ENCODE measurements around the gene PDZD8.
"Not testable (repeated sequence)": the region's sequence is repeated elsewhere in the genome, so short reads cannot be mapped to it uniquely, and the experiment has no call there.

Gene PDZD8

DNA sequence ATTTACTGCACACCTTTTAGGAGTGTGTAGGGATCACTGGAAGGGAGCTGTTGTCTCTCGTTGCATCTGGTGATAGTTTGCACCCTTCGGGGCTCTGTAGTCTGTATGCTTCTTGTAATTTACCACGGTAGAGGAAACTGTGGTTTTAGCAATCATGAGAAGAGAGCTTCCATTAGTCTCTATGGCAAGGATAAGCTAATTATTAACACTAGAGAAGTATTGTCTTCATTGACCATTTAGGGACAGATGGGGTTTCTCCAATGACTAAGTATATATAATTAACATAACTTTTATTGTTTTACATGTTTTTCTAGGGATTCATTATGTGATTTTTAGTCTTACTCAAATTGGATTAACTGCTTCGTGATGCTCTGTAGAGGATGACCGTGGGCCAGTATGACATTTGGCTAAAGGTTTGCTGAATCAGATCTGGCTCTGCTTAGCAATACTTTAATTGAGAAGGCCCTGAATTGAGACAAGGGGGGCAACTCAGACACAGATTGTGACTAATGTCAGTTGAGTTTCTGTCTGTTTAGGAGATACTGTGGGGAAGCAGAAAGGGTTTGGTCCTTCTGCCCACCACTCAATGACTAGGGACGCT lies 125.6 kb downstream of the PDZD8 start:
- DNase-seq, result peak; percentile 59 to 61

DNA sequence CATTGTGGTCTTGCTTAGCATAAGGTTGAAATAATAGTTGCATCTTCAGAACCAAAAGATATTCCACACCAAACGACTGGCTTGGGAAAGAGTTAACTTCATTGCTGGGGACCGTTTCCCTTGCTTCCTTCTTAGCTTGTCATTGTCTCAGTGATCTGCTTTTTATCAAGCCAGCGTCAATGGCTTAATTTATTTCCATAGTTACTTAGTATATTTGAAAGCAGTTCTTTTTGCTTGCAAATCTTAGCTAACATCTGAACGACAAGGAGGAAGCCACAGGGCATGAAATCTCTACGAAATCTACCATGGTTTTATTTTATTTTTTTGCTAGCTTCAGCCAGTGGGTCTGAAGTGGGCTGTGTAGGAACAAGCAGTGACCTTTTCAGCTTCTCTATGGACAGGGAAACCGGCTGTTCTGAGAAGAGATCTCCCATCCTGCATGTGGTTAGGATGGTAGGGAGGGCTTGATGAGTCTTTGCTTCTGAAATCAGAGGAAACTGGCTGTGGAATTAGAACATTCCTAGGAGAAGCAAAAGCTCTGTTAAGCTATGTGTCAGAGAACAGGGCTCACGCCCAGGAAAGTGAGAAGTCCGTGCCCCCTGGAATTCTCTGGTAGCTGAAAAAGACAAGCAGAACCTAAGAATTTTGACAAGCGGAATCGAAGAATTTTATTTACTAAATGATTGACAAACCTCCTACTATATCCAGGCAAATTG lies 126.3 kb downstream of the PDZD8 start:
- no peak for DNase-seq

DNA sequence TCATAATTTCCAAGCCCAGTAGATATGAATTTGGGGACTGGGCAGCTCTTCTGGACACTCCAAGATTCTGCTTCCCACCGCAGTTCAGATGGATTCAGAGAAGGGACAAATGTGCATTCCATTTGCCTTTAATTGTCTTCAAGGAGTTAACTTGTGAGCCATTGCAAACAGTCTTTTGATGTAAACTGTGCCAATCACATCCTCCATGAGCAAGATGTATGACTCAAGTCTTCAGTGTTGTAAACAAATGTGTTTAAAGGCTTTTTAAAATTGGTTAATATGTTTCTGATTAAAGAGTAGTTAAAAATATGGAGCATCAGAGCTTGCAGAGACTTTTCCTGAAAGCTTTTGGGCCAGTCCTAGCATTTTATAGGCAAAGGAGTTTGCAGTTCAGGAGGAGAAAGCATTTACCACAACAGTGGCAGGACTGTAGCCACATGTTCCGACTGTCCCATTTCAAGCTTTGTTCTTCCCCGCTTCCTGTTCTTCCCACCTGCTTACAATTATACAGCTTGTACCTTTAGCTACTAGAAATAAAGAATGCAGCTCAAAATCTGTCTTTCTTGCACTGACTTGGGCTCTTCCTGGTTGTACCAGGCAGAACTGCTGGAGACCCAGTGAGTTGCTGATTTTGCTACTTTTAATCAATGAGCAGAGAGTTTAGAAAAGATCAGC lies 128.1 kb downstream of the PDZD8 start:
- DNase-seq, result no peak

DNA sequence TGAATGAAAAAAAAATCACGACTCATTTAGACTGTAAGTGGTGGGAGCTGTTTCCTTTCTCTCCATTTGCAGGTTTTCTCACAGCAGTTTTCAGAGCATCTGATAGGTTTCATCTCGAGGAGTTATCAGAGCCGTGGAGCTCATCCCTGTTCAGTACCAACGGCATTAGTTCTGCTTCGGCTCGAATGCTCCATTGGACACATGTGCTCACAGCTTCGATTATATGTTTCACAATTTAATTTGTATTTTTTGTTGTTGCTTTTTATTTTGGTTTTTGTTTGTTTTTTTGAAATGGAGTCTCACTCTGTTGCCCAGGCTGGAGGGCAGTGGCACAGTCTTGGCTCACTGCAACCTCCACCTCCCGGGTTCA lies 132.8 kb downstream of the PDZD8 start:
- no peak for DNase-seq

DNA sequence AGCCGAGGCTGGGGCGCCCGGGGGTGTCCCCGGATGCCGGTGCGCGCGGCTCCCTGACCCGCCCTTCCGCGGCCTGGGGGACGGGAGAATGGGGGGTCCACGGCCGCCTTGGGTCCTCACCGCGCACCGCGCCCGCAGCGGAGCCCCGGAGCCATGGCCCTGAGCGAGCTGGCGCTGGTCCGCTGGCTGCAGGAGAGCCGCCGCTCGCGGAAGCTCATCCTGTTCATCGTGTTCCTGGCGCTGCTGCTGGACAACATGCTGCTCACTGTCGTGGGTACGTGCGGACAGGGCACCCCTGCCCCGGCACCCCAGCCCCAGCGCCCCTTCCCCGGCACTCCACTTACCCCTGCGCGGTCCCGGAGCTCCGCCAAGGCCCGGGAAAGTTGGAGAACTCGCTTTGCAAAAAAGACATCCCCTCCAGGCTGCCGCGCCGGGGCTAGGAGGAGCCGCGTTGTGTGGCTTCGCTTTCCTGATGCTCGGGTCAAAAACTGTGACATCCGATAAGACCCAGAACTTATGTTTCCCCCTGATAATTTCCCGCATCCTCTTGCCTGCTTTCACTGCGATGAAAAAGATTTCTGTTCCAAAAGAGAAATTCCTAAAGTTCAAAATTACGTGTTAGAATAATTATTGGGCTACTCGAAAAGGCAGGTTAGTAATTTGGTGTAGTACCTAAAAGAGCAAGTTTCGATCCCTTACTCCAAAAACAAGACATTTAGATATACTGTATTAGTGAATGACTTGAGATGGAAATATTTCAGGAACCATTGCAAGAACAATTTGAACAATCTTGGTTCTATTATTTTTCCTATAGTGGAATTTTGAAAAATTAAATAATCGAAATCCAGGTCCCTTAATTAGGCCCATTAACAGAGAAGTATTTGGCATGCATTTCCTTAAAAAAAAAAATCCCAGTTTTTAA lies 133.4 kb downstream of the PDZD8 start:
- DNase-seq, result peak in 1 of 2 experiments; percentile 38

DNA sequence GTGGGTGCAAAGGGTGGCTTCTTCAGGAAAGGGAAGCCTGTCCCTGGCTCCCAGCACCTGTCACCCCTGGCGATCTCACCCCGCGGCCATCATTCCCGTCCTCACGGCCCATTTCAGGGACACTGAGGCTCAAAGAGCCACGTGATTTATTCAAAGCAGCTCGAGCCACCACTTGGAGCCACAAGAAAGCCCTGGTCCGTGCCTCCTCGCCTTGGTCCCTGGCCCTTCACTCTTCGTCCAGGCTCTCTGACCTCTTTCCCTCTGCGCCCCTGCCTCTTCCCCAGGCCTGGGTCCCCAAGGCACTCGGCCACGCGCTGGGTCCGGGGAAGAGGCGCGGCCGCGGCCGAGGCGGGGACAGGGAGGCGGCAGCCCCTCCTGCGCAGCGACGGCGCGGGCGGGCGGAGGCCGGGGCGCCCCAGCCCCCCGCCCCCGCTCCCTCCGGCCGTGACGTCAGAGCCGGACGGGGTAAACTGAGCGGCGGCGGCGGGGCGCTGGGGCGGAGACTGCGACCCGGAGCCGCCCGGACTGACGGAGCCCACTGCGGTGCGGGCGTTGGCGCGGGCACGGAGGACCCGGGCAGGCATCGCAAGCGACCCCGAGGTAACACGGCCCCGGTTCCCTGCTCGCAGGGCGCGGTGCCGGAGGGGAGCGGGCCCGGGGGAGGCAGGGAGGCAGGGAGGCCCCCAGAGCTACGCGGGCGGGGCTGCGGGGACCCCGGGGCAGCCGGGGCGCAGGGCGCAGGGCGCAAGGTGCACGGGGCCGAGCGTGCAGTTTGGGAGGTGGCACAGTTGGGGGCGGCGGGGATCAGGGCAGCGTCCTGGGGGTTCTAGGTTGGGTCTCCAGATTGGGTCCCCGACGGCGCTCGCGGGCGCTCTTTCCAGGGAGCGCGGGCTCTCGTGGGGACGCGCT lies 134.4 kb downstream of the PDZD8 start, which contains the start of gene SLC18A2:
Gene SLC18A2 (plus strand): TSS at position 494 of the 909 bp plus-strand sequence. CDS start 580 bp downstream, outside the sequence.
- DNase-seq, result no peak

DNA sequence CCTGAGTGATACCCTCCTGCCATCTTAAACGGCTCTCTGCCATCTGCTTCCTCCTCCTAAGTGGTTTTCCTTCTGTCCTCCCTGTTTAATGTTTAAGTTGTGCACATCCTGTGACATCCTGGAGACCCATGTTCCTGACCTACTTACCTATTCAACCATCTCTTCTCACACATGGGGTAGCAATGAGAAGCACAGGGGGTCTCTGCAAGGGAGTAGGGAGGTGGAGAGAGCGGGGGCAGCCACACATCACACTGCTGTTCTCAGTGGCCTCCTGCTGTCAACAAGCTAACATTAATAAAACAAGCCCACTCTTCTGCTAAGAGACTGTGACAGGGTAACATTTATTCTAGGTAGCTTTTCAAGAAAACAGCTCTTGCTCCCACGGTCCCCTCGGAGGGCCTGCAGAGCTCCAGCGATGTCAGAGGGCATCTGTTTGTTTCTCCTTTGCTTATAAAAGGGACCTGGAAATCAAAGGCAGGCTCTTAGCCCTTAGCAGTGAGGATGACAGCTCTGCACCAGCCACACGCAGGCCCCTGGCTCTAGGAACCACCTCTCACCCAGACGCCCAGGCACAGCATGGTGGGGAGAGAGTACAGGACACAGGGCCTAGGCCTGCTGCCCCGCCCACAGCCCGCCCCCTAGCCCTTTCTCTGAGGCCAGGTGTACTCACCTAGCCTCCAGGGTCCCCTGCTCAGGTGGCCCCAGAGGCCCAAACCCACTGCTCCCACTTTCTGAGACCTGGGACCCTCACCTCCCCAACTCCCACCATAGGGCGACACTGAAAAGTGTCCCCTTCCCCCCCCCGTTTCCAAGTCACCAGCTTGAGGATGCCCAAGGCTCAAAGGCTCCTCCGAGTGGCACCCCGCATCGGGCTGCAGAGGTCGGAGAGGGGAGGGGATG lies 135.3 kb downstream of the PDZD8 start:
- peak; percentile 54 to 58 for DNase-seq

DNA sequence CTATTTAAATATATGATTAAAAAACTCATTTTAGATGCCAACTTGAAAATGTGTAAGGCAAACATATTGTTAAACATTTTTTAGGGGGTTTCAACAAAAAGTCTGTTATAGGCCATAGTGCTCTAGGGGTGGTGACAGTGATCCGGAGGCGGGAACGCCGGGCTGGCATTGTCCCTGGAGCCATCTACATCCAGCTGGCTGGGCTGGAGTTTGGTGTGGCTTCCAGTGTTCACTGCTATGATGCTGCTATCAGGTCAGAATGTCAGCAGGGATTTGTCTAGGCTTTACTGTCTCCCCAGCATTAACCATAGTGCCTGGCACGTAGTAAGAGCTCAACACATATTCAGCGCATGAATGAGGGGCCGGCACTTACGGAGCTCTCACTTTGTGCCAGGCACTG lies 136.2 kb downstream of the PDZD8 start:
- DNase-seq, result no peak

DNA sequence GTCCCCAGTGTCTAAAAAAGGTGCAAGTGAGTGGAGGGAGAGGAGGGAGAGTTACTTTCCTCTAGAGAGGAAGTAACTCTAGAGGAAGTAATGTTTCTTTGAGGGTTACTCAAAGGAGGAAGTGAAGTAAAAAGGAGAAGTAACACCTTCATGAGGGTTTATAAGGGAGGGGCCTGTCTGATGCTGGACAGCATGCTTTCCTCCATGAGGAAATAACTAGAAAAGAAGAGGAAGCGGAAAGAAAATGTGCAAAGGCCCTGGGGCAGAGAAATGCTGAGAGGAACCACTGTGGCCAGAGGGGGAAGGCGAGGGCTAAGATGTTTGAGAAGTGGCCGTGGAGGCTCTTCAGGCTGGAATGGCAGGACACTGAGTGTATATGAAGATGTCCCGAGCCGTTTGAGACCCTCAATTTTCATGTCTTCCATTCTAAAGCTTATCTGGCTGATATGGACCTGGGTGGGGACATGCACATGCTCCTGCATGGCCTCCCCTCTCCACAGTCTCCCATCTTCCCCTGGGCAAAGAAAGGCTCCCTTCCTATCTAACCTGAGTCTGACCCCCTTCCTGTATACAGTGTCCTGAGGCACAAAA lies 137.7 kb downstream of the PDZD8 start:
- peak; percentile 97 to 98 for DNase-seq

DNA sequence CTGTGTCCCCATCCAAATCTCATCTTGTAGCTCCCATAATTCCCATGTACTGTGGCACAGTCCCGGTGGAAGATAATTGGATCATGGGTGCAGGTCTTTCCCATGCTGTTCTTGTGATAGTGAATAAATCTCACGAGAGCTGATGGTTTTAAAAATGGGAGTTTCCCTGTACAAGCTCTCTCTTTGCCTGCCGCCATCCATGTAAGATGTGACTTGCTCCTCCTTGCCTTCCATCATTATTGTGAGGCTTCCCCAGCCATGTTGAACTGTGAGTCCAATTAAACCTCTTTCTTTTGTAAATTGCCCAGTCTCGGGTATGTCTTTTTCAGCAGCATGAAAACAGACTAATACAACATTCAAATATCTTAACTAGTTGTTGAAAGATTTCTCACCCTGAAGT lies 145.1 kb downstream of the PDZD8 start:
- DNase-seq, result not testable (repeated sequence)

DNA sequence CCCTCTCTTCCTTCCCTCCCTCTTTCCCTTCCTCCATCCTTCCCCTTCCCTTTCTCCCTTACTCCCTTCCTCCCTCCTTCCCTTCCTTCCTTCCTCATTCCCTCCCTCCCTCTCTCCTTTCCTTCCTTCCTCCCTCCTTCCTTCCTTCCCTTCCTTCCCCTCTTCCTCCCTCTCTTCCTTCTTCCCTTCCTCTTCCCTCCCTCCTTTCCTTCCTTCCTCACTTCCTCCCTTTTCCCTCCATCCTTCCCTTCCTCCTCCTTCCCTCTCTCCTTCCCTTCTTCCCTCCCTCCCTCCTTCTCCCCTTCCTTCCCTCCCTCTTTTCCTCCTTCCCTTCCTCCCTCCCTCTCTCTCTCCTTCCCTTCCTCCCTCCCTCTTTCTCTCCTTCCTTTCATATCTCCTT lies 147.0 kb downstream of the PDZD8 start:
- DNase-seq, result no peak
